PC-3 (cell line): ENCODE measurements around the gene POU2AF2.

Experiments used
- EZH2 ChIP-seq: fragments of 300-600 bp; sonication (generic); IDR thresholded peaks from one replicate; pipeline ENCODE4 v1.6.1; 2017; ENCODE audit warnings: antibody characterized with exemption, mild to moderate bottlenecking, low read length; ENCODE audit not compliant: unreplicated experiment
- TF ChIP-seq, protein P1 (sequence below): fragments of 300-600 bp; sonication (generic); conservative IDR thresholded peaks from 2 replicates; pipeline ENCODE4 v1.5.1; 2017; ENCODE audit warnings: antibody characterized with exemption, low read depth, mild to moderate bottlenecking, low read length

DNA sequence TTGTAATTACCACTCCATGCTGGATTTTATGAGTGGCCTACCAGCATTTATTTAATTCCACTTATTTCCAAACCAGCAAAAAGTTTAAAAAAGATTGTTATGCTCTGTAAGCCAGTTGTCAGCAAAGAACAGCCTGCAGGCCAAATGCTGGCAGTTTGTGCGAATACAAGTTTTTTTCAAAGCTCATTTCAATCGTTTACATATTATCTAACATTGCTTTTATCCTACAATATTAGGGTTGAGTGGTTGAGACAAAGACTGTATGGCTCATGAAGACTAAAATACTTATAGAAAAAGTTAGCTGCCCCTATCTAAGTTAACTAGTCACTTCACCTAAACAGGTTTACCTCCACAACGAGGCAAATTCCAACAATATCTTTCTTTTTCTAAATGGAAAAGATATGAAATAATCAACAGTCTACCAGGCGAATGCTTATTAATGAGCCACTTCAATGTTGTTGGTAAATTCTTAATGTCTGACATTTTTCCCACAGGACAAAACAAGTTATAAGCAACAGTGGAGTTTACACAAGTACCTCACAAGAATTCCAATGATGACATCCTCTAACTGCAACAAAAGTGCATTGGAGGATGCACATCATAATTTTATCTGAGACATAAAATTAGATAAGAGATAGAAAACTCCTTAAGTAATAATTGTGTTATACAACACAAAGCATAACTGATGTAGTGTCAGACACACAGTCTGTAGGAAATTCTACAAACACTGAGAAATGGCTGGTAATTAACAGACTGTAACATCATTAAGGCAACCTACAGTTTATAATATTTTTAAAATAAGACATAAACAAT is 35.8 kb upstream of the POU2AF2 start:
- TF ChIP-seq, protein P1, sequence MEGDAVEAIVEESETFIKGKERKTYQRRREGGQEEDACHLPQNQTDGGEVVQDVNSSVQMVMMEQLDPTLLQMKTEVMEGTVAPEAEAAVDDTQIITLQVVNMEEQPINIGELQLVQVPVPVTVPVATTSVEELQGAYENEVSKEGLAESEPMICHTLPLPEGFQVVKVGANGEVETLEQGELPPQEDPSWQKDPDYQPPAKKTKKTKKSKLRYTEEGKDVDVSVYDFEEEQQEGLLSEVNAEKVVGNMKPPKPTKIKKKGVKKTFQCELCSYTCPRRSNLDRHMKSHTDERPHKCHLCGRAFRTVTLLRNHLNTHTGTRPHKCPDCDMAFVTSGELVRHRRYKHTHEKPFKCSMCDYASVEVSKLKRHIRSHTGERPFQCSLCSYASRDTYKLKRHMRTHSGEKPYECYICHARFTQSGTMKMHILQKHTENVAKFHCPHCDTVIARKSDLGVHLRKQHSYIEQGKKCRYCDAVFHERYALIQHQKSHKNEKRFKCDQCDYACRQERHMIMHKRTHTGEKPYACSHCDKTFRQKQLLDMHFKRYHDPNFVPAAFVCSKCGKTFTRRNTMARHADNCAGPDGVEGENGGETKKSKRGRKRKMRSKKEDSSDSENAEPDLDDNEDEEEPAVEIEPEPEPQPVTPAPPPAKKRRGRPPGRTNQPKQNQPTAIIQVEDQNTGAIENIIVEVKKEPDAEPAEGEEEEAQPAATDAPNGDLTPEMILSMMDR = no peak
- no peak for TF ChIP-seq EZH2
